H9 (cell line): ENCODE measurements around the gene INTS1. TPM values are rescaled to one million over a fixed set of nuclear protein-coding genes. Genes with fewer than 3 reads are reported as not detected.

Source experiments
- DNase-seq: peaks from one replicate; pipeline ENCODE4 v3.0.0-alpha.2; 2017
- H2AFZ ChIP-seq: one replicate; pipeline ENCODE4 v1.6.1; 2013; ENCODE audit warnings: mild to moderate bottlenecking, low read length, control low read depth, moderate library complexity
- H2AK5ac ChIP-seq: 2 replicates; pipeline ENCODE4 v1.6.1; 2013; ENCODE audit warnings: low read length, control low read depth, mixed read lengths; ENCODE audit not compliant: insufficient read length
- H2BK120ac ChIP-seq: one replicate; pipeline ENCODE4 v1.6.1; 2013; ENCODE audit warnings: low read depth, mild to moderate bottlenecking, low read length, control low read depth, inconsistent platforms; ENCODE audit not compliant: poor library complexity, severe bottlenecking
- H2BK12ac ChIP-seq: 2 replicates; pipeline ENCODE4 v1.6.1; 2013; ENCODE audit warnings: low read length, control low read depth, mixed read lengths, low read depth; ENCODE audit not compliant: insufficient read length
- H2BK15ac ChIP-seq: 2 replicates; pipeline ENCODE4 v1.6.1; 2013; ENCODE audit warnings: low read depth, low read length, control low read depth
- H2BK20ac ChIP-seq: one replicate; pipeline ENCODE4 v1.6.1; 2013; ENCODE audit warnings: low read depth, mild to moderate bottlenecking, low read length, control low read depth, inconsistent platforms; ENCODE audit not compliant: poor library complexity, severe bottlenecking
- H2BK5ac ChIP-seq: 2 replicates; pipeline ENCODE4 v1.6.1; 2013; ENCODE audit warnings: low read length, control low read depth, mixed read lengths; ENCODE audit not compliant: insufficient read length
- H3K14ac ChIP-seq: 2 replicates; pipeline ENCODE4 v1.6.1; 2013; ENCODE audit warnings: low read length, control low read depth; ENCODE audit not compliant: insufficient read depth
- H3K18ac ChIP-seq: 2 replicates; pipeline ENCODE4 v1.6.1; 2013; ENCODE audit warnings: low read depth, mild to moderate bottlenecking, mixed read lengths, low read length, control low read depth; ENCODE audit not compliant: insufficient read length
- H3K23ac ChIP-seq: 2 replicates; pipeline ENCODE4 v1.6.1; 2013; ENCODE audit warnings: low read length, control low read depth, mixed read lengths, low read depth; ENCODE audit not compliant: insufficient read length
- H3K23me2 ChIP-seq: 2 replicates; pipeline ENCODE4 v1.6.1; 2013; ENCODE audit warnings: low read depth, mild to moderate bottlenecking, mixed read lengths, low read length, control low read depth; ENCODE audit not compliant: insufficient read length, poor library complexity, severe bottlenecking
- H3K27ac ChIP-seq: 2 replicates; pipeline ENCODE4 v1.5.1; 2013; ENCODE audit warnings: low read length, control low read depth, mixed read lengths, low read depth; ENCODE audit not compliant: insufficient read length
- H3K27me3 ChIP-seq: 2 replicates; pipeline ENCODE4 v1.6.1; 2013; ENCODE audit warnings: low read length, control low read depth, inconsistent platforms; ENCODE audit not compliant: insufficient read depth
- H3K4ac ChIP-seq: 2 replicates; pipeline ENCODE4 v1.6.1; 2013; ENCODE audit warnings: low read depth, mild to moderate bottlenecking, control low read depth, inconsistent platforms, low read length, moderate library complexity
- H3K4me1 ChIP-seq: 2 replicates; pipeline ENCODE4 v1.6.1; 2013; ENCODE audit warnings: low read length, control low read depth, inconsistent platforms; ENCODE audit not compliant: insufficient read depth
- H3K4me2 ChIP-seq: 2 replicates; pipeline ENCODE4 v1.6.1; 2013; ENCODE audit warnings: low read length, control low read depth, mixed read lengths; ENCODE audit not compliant: insufficient read length, insufficient read depth
- H3K56ac ChIP-seq: 2 replicates; pipeline ENCODE4 v1.6.1; 2013; ENCODE audit warnings: low read depth, mild to moderate bottlenecking, mixed read lengths, low read length, control low read depth; ENCODE audit not compliant: insufficient read length
- H3K79me1 ChIP-seq: 2 replicates; pipeline ENCODE4 v1.6.1; 2013; ENCODE audit warnings: low read depth, mild to moderate bottlenecking, moderate library complexity, low read length, control low read depth, inconsistent platforms; ENCODE audit not compliant: insufficient read depth, poor library complexity, severe bottlenecking
- H3K79me2 ChIP-seq: 2 replicates; pipeline ENCODE4 v1.6.1; 2013; ENCODE audit warnings: low read length, control low read depth, inconsistent platforms; ENCODE audit not compliant: insufficient read depth
- H3K9ac ChIP-seq: 2 replicates; pipeline ENCODE4 v1.6.1; 2013; ENCODE audit warnings: low read length, control low read depth, mixed read lengths; ENCODE audit not compliant: insufficient read length; ENCODE audit errors: extremely low read depth
- H3K9me3 ChIP-seq: one replicate; pipeline ENCODE4 v1.6.1; 2013; ENCODE audit warnings: low read depth, low read length, inconsistent platforms; ENCODE audit not compliant: control insufficient read depth
- H3T11ph ChIP-seq: one replicate; pipeline ENCODE4 v1.6.1; 2013; ENCODE audit warnings: mild to moderate bottlenecking, low read length, control low read depth, inconsistent platforms
- H4K20me1 ChIP-seq: one replicate; pipeline ENCODE4 v1.6.1; 2013; ENCODE audit not compliant: control insufficient read depth, insufficient read length, insufficient read depth
- H4K5ac ChIP-seq: 2 replicates; pipeline ENCODE4 v1.6.1; 2013; ENCODE audit warnings: low read depth, mild to moderate bottlenecking, mixed read lengths, low read length, control low read depth; ENCODE audit not compliant: insufficient read length
- H4K8ac ChIP-seq: replicated peaks from 2 replicates; pipeline ENCODE4 v1.6.1; 2013; ENCODE audit warnings: low read length, control low read depth, mixed read lengths, low read depth; ENCODE audit not compliant: insufficient read length
- H4K91ac ChIP-seq: 2 replicates; pipeline ENCODE4 v1.6.1; 2013; ENCODE audit warnings: low read depth, mild to moderate bottlenecking, moderate library complexity, mixed read lengths, low read length, control low read depth; ENCODE audit not compliant: insufficient read length
- H3K27ac Mint-ChIP-seq, 3 experiments: 2 replicates in 2 of 3; 3 replicates in 1 of 3; pipeline ENCODE4 v1.8.0; 2020 to 2021; ENCODE audit warnings: mixed read lengths in 3 of 3, mild to moderate bottlenecking in 1 of 3, moderate library complexity in 1 of 3
- H3K27me3 Mint-ChIP-seq: 2 replicates; pipeline ENCODE4 v1.8.0; 2021; ENCODE audit warnings: low read depth, mild to moderate bottlenecking, moderate library complexity, mixed read lengths
- H3K36me3 Mint-ChIP-seq, 3 experiments: 2 replicates in 2 of 3; 3 replicates in 1 of 3; pipeline ENCODE4 v1.8.0; 2020 to 2021; ENCODE audit warnings: low read depth in 3 of 3, mixed read lengths in 3 of 3; ENCODE audit not compliant: insufficient read depth in 1 of 3
- H3K4me1 Mint-ChIP-seq, 2 experiments: 2 replicates each; pipeline ENCODE4 v1.8.0; 2020; ENCODE audit warnings: mixed read lengths in 2 of 2
- H3K4me3 Mint-ChIP-seq, 2 experiments: 2 replicates in 1 of 2; 3 replicates in 1 of 2; pipeline ENCODE4 v1.8.0; 2020 to 2021; ENCODE audit warnings: mild to moderate bottlenecking in 2 of 2, mixed read lengths in 2 of 2, moderate library complexity in 1 of 2
- H3K9me3 Mint-ChIP-seq, 2 experiments: 2 replicates in 1 of 2; 3 replicates in 1 of 2; pipeline ENCODE4 v1.8.0; 2020; ENCODE audit warnings: mild to moderate bottlenecking in 2 of 2, mixed read lengths in 2 of 2, moderate library complexity in 1 of 2
- WGBS: extraction: QIAGEN DNeasy Blood & Tissue Kit; methylation state at CpG from one replicate; pipeline ENCODE4 v1.1.7; 2013; ENCODE audit warnings: missing lambda C conversion rate, low lambda C conversion rate, mixed read lengths; ENCODE audit not compliant: insufficient read length; ENCODE audit errors: extremely low coverage; 5-methylcytosine and 5-hydroxymethylcytosine counted together
- total RNA-seq: library from RNA; stranded (reverse); gene quantifications from 2 replicates; pipeline ENCODE4 v1.2.1, GENCODE V29; 2021
- TF ChIP-seq, protein P1 (sequence below): fragments of 200-600 bp; sonication (generic); conservative IDR thresholded peaks from 3 replicates; pipeline ENCODE4 v1.8.0; 2021; ENCODE audit warnings: antibody characterized with exemption, mild to moderate bottlenecking

INTS1 gene
- total RNA-seq, 1 experiment from 2014 or later = 133 TPM

DNA sequence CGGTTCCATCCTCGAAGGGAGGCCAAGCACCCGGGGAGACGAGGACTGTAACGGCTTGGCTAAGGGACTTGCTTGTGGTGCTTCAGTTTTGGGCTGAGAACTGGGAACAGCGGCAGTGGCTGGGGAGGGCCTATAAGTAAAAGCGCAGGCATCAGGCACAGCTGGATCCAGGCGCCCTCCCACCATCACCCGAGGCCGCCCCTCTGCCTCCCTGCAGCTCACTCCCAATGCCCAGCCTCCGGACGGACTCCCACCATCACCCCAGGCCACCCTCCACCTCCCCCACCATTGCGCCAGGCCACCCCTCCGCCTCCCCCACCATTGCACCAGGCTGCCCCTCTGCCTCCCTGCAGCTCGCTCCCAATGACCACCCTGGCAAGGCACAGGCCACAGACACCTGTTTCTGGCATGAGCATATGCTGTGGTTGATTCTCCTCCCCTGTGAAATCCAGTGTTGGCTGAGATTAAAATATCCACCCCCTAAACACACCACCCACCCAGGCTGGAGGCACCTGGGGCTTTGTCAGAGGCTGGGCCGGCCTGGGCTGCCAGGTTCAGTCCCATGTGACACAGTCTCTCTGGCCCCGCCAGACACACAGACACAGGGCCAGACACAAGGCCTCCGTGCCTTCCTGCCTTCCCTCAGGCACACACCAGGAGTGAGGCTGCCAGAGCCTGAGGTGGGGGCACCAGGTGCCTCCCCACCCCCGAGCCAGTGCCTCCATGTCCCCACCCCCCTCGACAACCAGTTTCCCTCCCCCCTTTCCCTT lies 61.6 kb downstream of the INTS1 start:
- no CpG with 5 or more reads among the region's 20 CpGs for WGBS
- H3K27me3 ChIP-seq = no peaks in the 10 kb centered on the region
- no peaks in the 10 kb centered on the region for H3K23me2 ChIP-seq
- H3K4me1 Mint-ChIP-seq = peaks cover 3% of the 10 kb centered on the region in 2 experiments; a peak in 1 of 4 replicates
- DNase-seq = no peak
- no peak overlapping the region for H3K4me2 ChIP-seq
- TF ChIP-seq, protein P1, sequence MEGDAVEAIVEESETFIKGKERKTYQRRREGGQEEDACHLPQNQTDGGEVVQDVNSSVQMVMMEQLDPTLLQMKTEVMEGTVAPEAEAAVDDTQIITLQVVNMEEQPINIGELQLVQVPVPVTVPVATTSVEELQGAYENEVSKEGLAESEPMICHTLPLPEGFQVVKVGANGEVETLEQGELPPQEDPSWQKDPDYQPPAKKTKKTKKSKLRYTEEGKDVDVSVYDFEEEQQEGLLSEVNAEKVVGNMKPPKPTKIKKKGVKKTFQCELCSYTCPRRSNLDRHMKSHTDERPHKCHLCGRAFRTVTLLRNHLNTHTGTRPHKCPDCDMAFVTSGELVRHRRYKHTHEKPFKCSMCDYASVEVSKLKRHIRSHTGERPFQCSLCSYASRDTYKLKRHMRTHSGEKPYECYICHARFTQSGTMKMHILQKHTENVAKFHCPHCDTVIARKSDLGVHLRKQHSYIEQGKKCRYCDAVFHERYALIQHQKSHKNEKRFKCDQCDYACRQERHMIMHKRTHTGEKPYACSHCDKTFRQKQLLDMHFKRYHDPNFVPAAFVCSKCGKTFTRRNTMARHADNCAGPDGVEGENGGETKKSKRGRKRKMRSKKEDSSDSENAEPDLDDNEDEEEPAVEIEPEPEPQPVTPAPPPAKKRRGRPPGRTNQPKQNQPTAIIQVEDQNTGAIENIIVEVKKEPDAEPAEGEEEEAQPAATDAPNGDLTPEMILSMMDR = no peak
- no peaks in the 10 kb centered on the region for H3K79me2 ChIP-seq
- H3K56ac ChIP-seq = no peak overlapping the region
- H3K4ac ChIP-seq = no peak overlapping the region
- no peak overlapping the region for H2BK12ac ChIP-seq
- H2BK20ac ChIP-seq = no peak overlapping the region
- no peaks in the 10 kb centered on the region; a peak in 1 of 5 replicates for H3K9me3 Mint-ChIP-seq
- H3K9me3 ChIP-seq = no peaks in the 10 kb centered on the region
- H3K27me3 Mint-ChIP-seq = no peaks in the 10 kb centered on the region
- H4K20me1 ChIP-seq = no peaks in the 10 kb centered on the region
- H2BK15ac ChIP-seq = no peak overlapping the region
- H3K79me1 ChIP-seq = no peaks in the 10 kb centered on the region
- H3K14ac ChIP-seq = no peak overlapping the region
- H4K5ac ChIP-seq = no peak overlapping the region
- H3T11ph ChIP-seq = no peak overlapping the region
- no peak overlapping the region for H2BK5ac ChIP-seq
- 0 out of 7 replicates have a peak overlapping the region, but pooled peaks of 1 of the 3 experiments have one; percentile 51 for H3K27ac Mint-ChIP-seq
- H4K91ac ChIP-seq = no peak overlapping the region
- H3K36me3 Mint-ChIP-seq = no peaks in the 10 kb centered on the region
- no peak overlapping the region for H4K8ac ChIP-seq
- no peak overlapping the region for H2BK120ac ChIP-seq
- H2AK5ac ChIP-seq = no peak overlapping the region
- H3K18ac ChIP-seq = no peak overlapping the region
- H3K4me1 ChIP-seq = no peaks in the 10 kb centered on the region
- H3K9ac ChIP-seq = no peak overlapping the region
- no peak overlapping the region for H3K4me3 Mint-ChIP-seq
- no peak overlapping the region for H2AFZ ChIP-seq
- no peak overlapping the region for H3K23ac ChIP-seq
- H3K27ac ChIP-seq = no peak overlapping the region
